H9 (cell line): ENCODE data around the gene FZD10. TPM values are rescaled to one million over a fixed set of nuclear protein-coding genes. Genes with fewer than 3 reads are reported as not detected.

Experiments
- DNase-seq: peaks from one replicate; pipeline ENCODE4 v3.0.0-alpha.2; 2017
- H2AFZ ChIP-seq: one replicate; pipeline ENCODE4 v1.6.1; 2013; ENCODE audit warnings: mild to moderate bottlenecking, low read length, control low read depth, moderate library complexity
- H2AK5ac ChIP-seq: 2 replicates; pipeline ENCODE4 v1.6.1; 2013; ENCODE audit warnings: low read length, control low read depth, mixed read lengths; ENCODE audit not compliant: insufficient read length
- H2BK120ac ChIP-seq: one replicate; pipeline ENCODE4 v1.6.1; 2013; ENCODE audit warnings: low read depth, mild to moderate bottlenecking, low read length, control low read depth, inconsistent platforms; ENCODE audit not compliant: poor library complexity, severe bottlenecking
- H2BK12ac ChIP-seq: 2 replicates; pipeline ENCODE4 v1.6.1; 2013; ENCODE audit warnings: low read length, control low read depth, mixed read lengths, low read depth; ENCODE audit not compliant: insufficient read length
- H2BK15ac ChIP-seq: 2 replicates; pipeline ENCODE4 v1.6.1; 2013; ENCODE audit warnings: low read depth, low read length, control low read depth
- H2BK20ac ChIP-seq: one replicate; pipeline ENCODE4 v1.6.1; 2013; ENCODE audit warnings: low read depth, mild to moderate bottlenecking, low read length, control low read depth, inconsistent platforms; ENCODE audit not compliant: poor library complexity, severe bottlenecking
- H2BK5ac ChIP-seq: 2 replicates; pipeline ENCODE4 v1.6.1; 2013; ENCODE audit warnings: low read length, control low read depth, mixed read lengths; ENCODE audit not compliant: insufficient read length
- H3K14ac ChIP-seq: 2 replicates; pipeline ENCODE4 v1.6.1; 2013; ENCODE audit warnings: low read length, control low read depth; ENCODE audit not compliant: insufficient read depth
- H3K18ac ChIP-seq: 2 replicates; pipeline ENCODE4 v1.6.1; 2013; ENCODE audit warnings: low read depth, mild to moderate bottlenecking, mixed read lengths, low read length, control low read depth; ENCODE audit not compliant: insufficient read length
- H3K23ac ChIP-seq: 2 replicates; pipeline ENCODE4 v1.6.1; 2013; ENCODE audit warnings: low read length, control low read depth, mixed read lengths, low read depth; ENCODE audit not compliant: insufficient read length
- H3K23me2 ChIP-seq: 2 replicates; pipeline ENCODE4 v1.6.1; 2013; ENCODE audit warnings: low read depth, mild to moderate bottlenecking, mixed read lengths, low read length, control low read depth; ENCODE audit not compliant: insufficient read length, poor library complexity, severe bottlenecking
- H3K27ac ChIP-seq: 2 replicates; pipeline ENCODE4 v1.5.1; 2013; ENCODE audit warnings: low read length, control low read depth, mixed read lengths, low read depth; ENCODE audit not compliant: insufficient read length
- H3K27me3 ChIP-seq: 2 replicates; pipeline ENCODE4 v1.6.1; 2013; ENCODE audit warnings: low read length, control low read depth, inconsistent platforms; ENCODE audit not compliant: insufficient read depth
- H3K4ac ChIP-seq: 2 replicates; pipeline ENCODE4 v1.6.1; 2013; ENCODE audit warnings: low read depth, mild to moderate bottlenecking, control low read depth, inconsistent platforms, low read length, moderate library complexity
- H3K4me1 ChIP-seq: 2 replicates; pipeline ENCODE4 v1.6.1; 2013; ENCODE audit warnings: low read length, control low read depth, inconsistent platforms; ENCODE audit not compliant: insufficient read depth
- H3K4me2 ChIP-seq: 2 replicates; pipeline ENCODE4 v1.6.1; 2013; ENCODE audit warnings: low read length, control low read depth, mixed read lengths; ENCODE audit not compliant: insufficient read length, insufficient read depth
- H3K56ac ChIP-seq: 2 replicates; pipeline ENCODE4 v1.6.1; 2013; ENCODE audit warnings: low read depth, mild to moderate bottlenecking, mixed read lengths, low read length, control low read depth; ENCODE audit not compliant: insufficient read length
- H3K79me1 ChIP-seq: 2 replicates; pipeline ENCODE4 v1.6.1; 2013; ENCODE audit warnings: low read depth, mild to moderate bottlenecking, moderate library complexity, low read length, control low read depth, inconsistent platforms; ENCODE audit not compliant: insufficient read depth, poor library complexity, severe bottlenecking
- H3K79me2 ChIP-seq: 2 replicates; pipeline ENCODE4 v1.6.1; 2013; ENCODE audit warnings: low read length, control low read depth, inconsistent platforms; ENCODE audit not compliant: insufficient read depth
- H3K9ac ChIP-seq: 2 replicates; pipeline ENCODE4 v1.6.1; 2013; ENCODE audit warnings: low read length, control low read depth, mixed read lengths; ENCODE audit not compliant: insufficient read length; ENCODE audit errors: extremely low read depth
- H3K9me3 ChIP-seq: one replicate; pipeline ENCODE4 v1.6.1; 2013; ENCODE audit warnings: low read depth, low read length, inconsistent platforms; ENCODE audit not compliant: control insufficient read depth
- H3T11ph ChIP-seq: one replicate; pipeline ENCODE4 v1.6.1; 2013; ENCODE audit warnings: mild to moderate bottlenecking, low read length, control low read depth, inconsistent platforms
- H4K20me1 ChIP-seq: one replicate; pipeline ENCODE4 v1.6.1; 2013; ENCODE audit not compliant: control insufficient read depth, insufficient read length, insufficient read depth
- H4K5ac ChIP-seq: 2 replicates; pipeline ENCODE4 v1.6.1; 2013; ENCODE audit warnings: low read depth, mild to moderate bottlenecking, mixed read lengths, low read length, control low read depth; ENCODE audit not compliant: insufficient read length
- H4K8ac ChIP-seq: replicated peaks from 2 replicates; pipeline ENCODE4 v1.6.1; 2013; ENCODE audit warnings: low read length, control low read depth, mixed read lengths, low read depth; ENCODE audit not compliant: insufficient read length
- H4K91ac ChIP-seq: 2 replicates; pipeline ENCODE4 v1.6.1; 2013; ENCODE audit warnings: low read depth, mild to moderate bottlenecking, moderate library complexity, mixed read lengths, low read length, control low read depth; ENCODE audit not compliant: insufficient read length
- H3K27ac Mint-ChIP-seq, 3 experiments: 2 replicates in 2 of 3; 3 replicates in 1 of 3; pipeline ENCODE4 v1.8.0; 2020 to 2021; ENCODE audit warnings: mixed read lengths in 3 of 3, mild to moderate bottlenecking in 1 of 3, moderate library complexity in 1 of 3
- H3K27me3 Mint-ChIP-seq: 2 replicates; pipeline ENCODE4 v1.8.0; 2021; ENCODE audit warnings: low read depth, mild to moderate bottlenecking, moderate library complexity, mixed read lengths
- H3K36me3 Mint-ChIP-seq, 3 experiments: 2 replicates in 2 of 3; 3 replicates in 1 of 3; pipeline ENCODE4 v1.8.0; 2020 to 2021; ENCODE audit warnings: low read depth in 3 of 3, mixed read lengths in 3 of 3; ENCODE audit not compliant: insufficient read depth in 1 of 3
- H3K4me1 Mint-ChIP-seq, 2 experiments: 2 replicates each; pipeline ENCODE4 v1.8.0; 2020; ENCODE audit warnings: mixed read lengths in 2 of 2
- H3K4me3 Mint-ChIP-seq, 2 experiments: 2 replicates in 1 of 2; 3 replicates in 1 of 2; pipeline ENCODE4 v1.8.0; 2020 to 2021; ENCODE audit warnings: mild to moderate bottlenecking in 2 of 2, mixed read lengths in 2 of 2, moderate library complexity in 1 of 2
- H3K9me3 Mint-ChIP-seq, 2 experiments: 2 replicates in 1 of 2; 3 replicates in 1 of 2; pipeline ENCODE4 v1.8.0; 2020; ENCODE audit warnings: mild to moderate bottlenecking in 2 of 2, mixed read lengths in 2 of 2, moderate library complexity in 1 of 2
- CTCF ChIP-seq: fragments of 200-600 bp; sonication (generic); conservative IDR thresholded peaks from 3 replicates; pipeline ENCODE4 v1.8.0; 2021; ENCODE audit warnings: antibody characterized with exemption, mild to moderate bottlenecking
- WGBS: extraction: QIAGEN DNeasy Blood & Tissue Kit; methylation state at CpG from one replicate; pipeline ENCODE4 v1.1.7; 2013; ENCODE audit warnings: missing lambda C conversion rate, low lambda C conversion rate, mixed read lengths; ENCODE audit not compliant: insufficient read length; ENCODE audit errors: extremely low coverage; 5-methylcytosine and 5-hydroxymethylcytosine counted together
- total RNA-seq: library from RNA; stranded (reverse); gene quantifications from 2 replicates; pipeline ENCODE4 v1.2.1, GENCODE V29; 2021

Gene FZD10
- total RNA-seq, 1 experiment from 2014 or later = 1.0 TPM

- H3K27ac Mint-ChIP-seq = peak overlapping the region in 1 of 3 experiments; percentile 34; a peak in 1 of 7 replicates
- H3K4me1 ChIP-seq = no peaks in the 10 kb centered on the region
- H2BK15ac ChIP-seq = no peak overlapping the region
- peaks cover 3% of the 10 kb centered on the region for H3K23me2 ChIP-seq
- DNase-seq = no peak
- H4K91ac ChIP-seq = no peak overlapping the region
- peaks cover 90% of the 10 kb centered on the region for H3K27me3 Mint-ChIP-seq
- no peaks in the 10 kb centered on the region for H3K4me1 Mint-ChIP-seq
- no CpG with 5 or more reads among the region's 11 CpGs for WGBS
- H3T11ph ChIP-seq = no peak overlapping the region
- H3K4me2 ChIP-seq = no peak overlapping the region
- no peak overlapping the region for H2AK5ac ChIP-seq
- H2BK5ac ChIP-seq = no peak overlapping the region
- peaks cover 0 to 8% of the 10 kb centered on the region in 2 experiments; a peak in 4 of 5 replicates for H3K9me3 Mint-ChIP-seq
- no peak for TF ChIP-seq CTCF
- H3K14ac ChIP-seq = no peak overlapping the region
- H3K79me1 ChIP-seq = no peaks in the 10 kb centered on the region
- H3K4ac ChIP-seq = no peak overlapping the region
- no peak overlapping the region for H3K23ac ChIP-seq
- no peak overlapping the region for H4K5ac ChIP-seq
- no peaks in the 10 kb centered on the region for H3K79me2 ChIP-seq
- no peak overlapping the region for H3K4me3 Mint-ChIP-seq
- H4K20me1 ChIP-seq = no peaks in the 10 kb centered on the region
- no peak overlapping the region for H2AFZ ChIP-seq
- no peak overlapping the region for H3K9ac ChIP-seq
- H2BK12ac ChIP-seq = no peak overlapping the region
- no peak overlapping the region for H3K56ac ChIP-seq
- no peak overlapping the region for H2BK20ac ChIP-seq
- H3K18ac ChIP-seq = no peak overlapping the region
- no peak overlapping the region for H4K8ac ChIP-seq
- H3K36me3 Mint-ChIP-seq = peaks cover 0 to 4% (median 3%) of the 10 kb centered on the region in 3 experiments; a peak in 3 of 7 replicates
- H3K9me3 ChIP-seq = no peaks in the 10 kb centered on the region
- no peak overlapping the region for H2BK120ac ChIP-seq
- H3K27me3 ChIP-seq = no peaks in the 10 kb centered on the region
- no peak overlapping the region for H3K27ac ChIP-seq
These were observed 40.9 kb downstream of the FZD10 start for GRCh38 chr12:130203151-130203550.
